HepG2 (cell line): ENCODE results near the gene ABCD2. TPM values are rescaled to one million over a fixed set of nuclear protein-coding genes. Genes with fewer than 3 reads are reported as not detected.

Source experiments
- ATAC-seq: fragments of 200-7000 bp; cut with Tn5 transposase; 3 replicates; pipeline ENCODE4 v1.9.1; 2020; ENCODE audit warnings: mild to moderate bottlenecking, moderate library complexity
- BruUV-seq: library from RNA; stranded (reverse); fragments of 400-500 nt; replicated peaks from 2 replicates; lab custom pipeline; 2021; lab: Mats Ljungman, UMichigan
- CTCF ChIA-PET: fragments of 300-600 bp; formaldehyde crosslinking; extraction: SDS; loops from one replicate; lab custom pipeline; 2021; ENCODE audit warnings: low total read pairs, inconsistent platforms, low intra/inter-chr PET ratio; lab: Yijun Ruan, JAX
- POLR2A ChIA-PET: fragments of 350-600 bp; sonication (Branson Sonifier 250); formaldehyde crosslinking; loops from one replicate; lab custom pipeline; 2020; ENCODE audit warnings: antibody characterized with exemption, inconsistent platforms; lab: Yijun Ruan, JAX
- DNase-seq: peaks from one replicate; pipeline ENCODE4 v3.0.0-alpha.2; 2015; ENCODE audit warnings: low spot score
- FAIRE-seq: peaks from 3 replicates; lab custom pipeline; 2011; peaks lifted over from hg19 to GRCh38; lab: Jason Lieb, UNC
- H2AFZ ChIP-seq: one replicate; pipeline ENCODE4 v1.6.1; 2011; ENCODE audit warnings: low read length, inconsistent platforms
- H3K27ac ChIP-seq: fragments of 300-600 bp; 3 replicates; pipeline ENCODE4 v1.8.0; 2011; ENCODE audit warnings: mixed run types, mild to moderate bottlenecking, mixed read lengths, low read length, inconsistent platforms; ENCODE audit not compliant: insufficient read depth; ENCODE audit errors: extremely low read length
- H3K27me3 ChIP-seq, 2 experiments: fragments of 200-600 bp in 1 of 2; 2 replicates in 1 of 2; 3 replicates in 1 of 2; pipeline versions ENCODE4 v1.6.0 to v1.8.0; 2011; ENCODE audit warnings: low read length in 2 of 2, mild to moderate bottlenecking in 2 of 2, moderate library complexity in 2 of 2, inconsistent platforms in 1 of 2; ENCODE audit not compliant: insufficient read depth in 2 of 2, control insufficient read depth in 1 of 2
- H3K36me3 ChIP-seq, 2 experiments: fragments of 200-600 bp in 1 of 2; replicated peaks in 1 of 2; 2 replicates in 1 of 2; 3 replicates in 1 of 2; pipeline versions ENCODE4 v1.5.1 to v1.8.0; 2011; ENCODE audit warnings: low read length in 2 of 2, inconsistent platforms in 1 of 2; ENCODE audit not compliant: insufficient read depth in 2 of 2, control insufficient read depth in 1 of 2
- H3K4me1 ChIP-seq: 2 replicates; pipeline ENCODE4 v1.5.1; 2012; ENCODE audit warnings: low read length, inconsistent platforms; ENCODE audit not compliant: insufficient read depth
- H3K4me2 ChIP-seq: 2 replicates; pipeline ENCODE4 v1.6.0; 2011; ENCODE audit warnings: low read depth, low read length, inconsistent platforms
- H3K4me3 ChIP-seq, 3 experiments: fragments of 200-600 bp in 1 of 3; sonication (generic), shearing (Covaris generic) in 1 of 3; replicated peaks in 1 of 3; 2 replicates each; pipeline ENCODE4 v1.5.1; 2011 to 2016; ENCODE audit warnings: low read length in 3 of 3, inconsistent platforms in 2 of 3, low read depth in 2 of 3, mild to moderate bottlenecking in 2 of 3, control low read depth in 1 of 3, mixed read lengths in 1 of 3; ENCODE audit not compliant: insufficient read depth in 1 of 3
- H3K79me2 ChIP-seq: one replicate; pipeline ENCODE4 v1.6.1; 2011; ENCODE audit warnings: low read length, inconsistent platforms; ENCODE audit not compliant: insufficient read depth
- H3K9ac ChIP-seq: 2 replicates; pipeline ENCODE4 v1.6.0; 2011; ENCODE audit warnings: mild to moderate bottlenecking, low read depth, low read length, inconsistent platforms; ENCODE audit not compliant: insufficient read depth
- H3K9me3 ChIP-seq: 2 replicates; pipeline ENCODE4 v1.5.1; 2012; ENCODE audit warnings: mild to moderate bottlenecking, low read length
- H4K20me1 ChIP-seq: 2 replicates; pipeline ENCODE4 v1.6.0; 2011; ENCODE audit warnings: inconsistent platforms, mild to moderate bottlenecking, low read length, moderate library complexity; ENCODE audit not compliant: insufficient read depth
- ATM ChIP-seq: fragments of 450-650 bp; IDR thresholded peaks from 2 replicates; pipeline ENCODE4 v1.7.1; 2017; ENCODE audit warnings: mild to moderate bottlenecking, borderline replicate concordance
- BCL6 ChIP-seq: IDR thresholded peaks from 2 replicates; pipeline ENCODE4 v1.6.1; 2016; ENCODE audit warnings: missing genetic modification reagents, missing compliant biosample characterization
- FOXO1 ChIP-seq: sonication (generic); formaldehyde crosslinking; IDR thresholded peaks from 2 replicates; pipeline ENCODE4 v1.4.0; 2020; ENCODE audit warnings: missing genetic modification reagents
- KLF11 ChIP-seq: IDR thresholded peaks from 2 replicates; pipeline ENCODE4 v1.6.1; 2016; ENCODE audit warnings: missing compliant biosample characterization
- MAZ ChIP-seq, 2 experiments: sonication (generic) in 1 of 2; formaldehyde crosslinking in 1 of 2; IDR thresholded peaks; 2 replicates each; pipeline versions ENCODE4 v1.5.0 to v1.6.1; 2012 to 2020; ENCODE audit warnings: low read depth in 2 of 2, mild to moderate bottlenecking in 2 of 2, borderline replicate concordance in 1 of 2, improper control_type of control experiment in 1 of 2, low read length in 1 of 2, missing genetic modification reagents in 1 of 2, moderate library complexity in 1 of 2
- NR2F6 ChIP-seq, 2 experiments: IDR thresholded peaks; 2 replicates each; pipeline ENCODE4 v1.6.1; 2016; ENCODE audit warnings: antibody characterized with exemption in 1 of 2, mild to moderate bottlenecking in 1 of 2
- PHF8 ChIP-seq: sonication (generic); formaldehyde crosslinking; IDR thresholded peaks from 2 replicates; pipeline ENCODE4 v1.5.0; 2020; ENCODE audit warnings: missing genetic modification reagents
- PTBP1 ChIP-seq: fragments of 200-400 bp; formaldehyde crosslinking; IDR thresholded peaks from 2 replicates; pipeline ENCODE4 v1.6.1; 2018; ENCODE audit warnings: low read length, low read depth; ENCODE audit not compliant: poor library complexity, severe bottlenecking
- SCMH1 ChIP-seq: sonication (generic); formaldehyde crosslinking; IDR thresholded peaks from 2 replicates; pipeline ENCODE4 v1.9.0; 2021; ENCODE audit warnings: missing genetic modification reagents, mild to moderate bottlenecking, borderline replicate concordance
- SIX4 ChIP-seq: sonication (generic); formaldehyde crosslinking; IDR thresholded peaks from 2 replicates; pipeline ENCODE4 v1.4.0; 2020; ENCODE audit warnings: missing genetic modification reagents
- SMARCC2 ChIP-seq: fragments of 450-650 bp; IDR thresholded peaks from 2 replicates; pipeline ENCODE4 v1.6.1; 2017; ENCODE audit warnings: antibody characterized with exemption, mild to moderate bottlenecking
- ZNF556 ChIP-seq: sonication (generic); formaldehyde crosslinking; IDR thresholded peaks from 2 replicates; pipeline ENCODE4 v1.4.0; 2020; ENCODE audit warnings: mild to moderate bottlenecking, missing genetic modification reagents, borderline replicate concordance
- ZNF709 ChIP-seq: sonication (generic); formaldehyde crosslinking; IDR thresholded peaks from 2 replicates; pipeline ENCODE4 v1.5.0; 2020; ENCODE audit warnings: mild to moderate bottlenecking, missing genetic modification reagents
- ZNF710 ChIP-seq: sonication (generic); formaldehyde crosslinking; IDR thresholded peaks from 2 replicates; pipeline ENCODE4 v1.5.0; 2020; ENCODE audit warnings: mild to moderate bottlenecking, missing genetic modification reagents, borderline replicate concordance
- ZNF773 ChIP-seq: sonication (generic); formaldehyde crosslinking; IDR thresholded peaks from 2 replicates; pipeline ENCODE4 v1.4.0; 2020; ENCODE audit warnings: missing genetic modification reagents, borderline replicate concordance
- WGBS: methylation state at CpG from one replicate; pipeline ENCODE4 v1.1.6; 2017; ENCODE audit warnings: low lambda C conversion rate; 5-methylcytosine and 5-hydroxymethylcytosine counted together
- in situ Hi-C: cut with HindIII; loops from 2 replicates; pipeline ENCODE4 v1.10.0; 2017; ENCODE audit warnings: low pct_unique_long_range_greater_than_20kb; ENCODE audit not compliant: extremely low pct_ligation_motif_present
- intact Hi-C: fragments of 100-400 bp; cut with micrococcal nuclease; formaldehyde crosslinking; loops from one replicate; pipeline ENCODE4 v1.10.0; 2022; ENCODE audit not compliant: unreplicated experiment
- polyA plus RNA-seq, 8 experiments: library from polyadenylated mRNA; depleted of rRNA in 3 of 8; stranded (reverse) in 7 of 8; unstranded in 1 of 8; fragments of >200 nt; fragmentation: Illumina TruSeq in 4 of 8; extraction: Trizol in 4 of 8; gene quantifications; 2 replicates each; pipeline versions ENCODE4 v1.2.1 to v1.2.3, GENCODE V29; 2011 to 2016; ENCODE audit warnings: low read depth in 4 of 8, missing spikeins in 1 of 8, mixed read lengths in 1 of 8; ENCODE audit not compliant: insufficient read depth in 1 of 8
- total RNA-seq, 5 experiments: library from RNA; depleted of rRNA; stranded (reverse); fragments of >200 nt; fragmentation: Illumina TruSeq; extraction: Trizol; gene quantifications; 2 replicates each; pipeline ENCODE4 v1.2.3, GENCODE V29; 2016; ENCODE audit warnings: low read depth in 1 of 5
- TF ChIP-seq, protein P1 (sequence below): sonication (generic); formaldehyde crosslinking; IDR thresholded peaks from 2 replicates; pipeline ENCODE4 v1.5.0; 2020; ENCODE audit warnings: mild to moderate bottlenecking, missing genetic modification reagents, borderline replicate concordance

ABCD2 gene
- total and polyA plus RNA-seq, 2 of the 13 experiments (the other 11 are each of a cell fraction or from before 2014, with no cell fraction given): not detected

DNA sequence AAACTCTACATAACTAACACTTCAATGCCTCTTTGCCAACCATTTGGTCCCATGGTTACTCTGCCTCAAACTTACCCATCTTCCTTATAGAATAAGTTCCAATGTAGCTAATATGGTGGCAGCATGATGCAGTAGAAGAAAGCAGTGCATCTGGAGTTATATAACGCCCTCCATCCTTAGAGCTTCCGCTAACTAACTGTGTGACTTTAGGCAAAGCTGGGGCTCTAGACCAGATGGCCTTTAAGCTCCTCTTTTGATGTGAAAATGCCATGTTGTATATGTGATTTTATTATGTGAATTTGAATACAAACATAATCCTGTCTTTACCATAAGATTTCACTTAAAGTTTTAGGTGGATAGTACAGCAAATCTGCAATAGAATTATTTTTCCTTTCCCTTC is 6.1 kb downstream of the ABCD2 start:
- WGBS: 51% methylated on average over 2 of the region's 2 CpGs
- no peaks in the 10 kb centered on the region for H3K79me2 ChIP-seq
- DNase-seq (no peak), ATAC-seq (no peak), FAIRE-seq (no peak)
- no peaks in the 10 kb centered on the region for H3K36me3 ChIP-seq
- H3K4me1 ChIP-seq: no peaks in the 10 kb centered on the region
- BruUV-seq: no TSS peak
- H2AFZ ChIP-seq: no peak overlapping the region
- ChIA-PET POLR2A (no interaction called here), CTCF (no interaction called here)
- in situ Hi-C loops (no loop called here), intact Hi-C loops (no loop called here)
- no peak overlapping the region for H3K4me3 ChIP-seq
- H3K4me2 ChIP-seq: no peak overlapping the region
- H3K9me3 ChIP-seq: no peaks in the 10 kb centered on the region
- H4K20me1 ChIP-seq: no peaks in the 10 kb centered on the region
- no peak overlapping the region for H3K27ac ChIP-seq
- H3K27me3 ChIP-seq: no peaks in the 10 kb centered on the region; a peak in 1 of 5 replicates
- no peak overlapping the region for H3K9ac ChIP-seq
- TF ChIP-seq ZNF710 (CRISPR knock-in tag): no peak
- TF ChIP-seq ZNF773 (CRISPR knock-in tag): no peak
- no peak for TF ChIP-seq PHF8 (CRISPR knock-in tag)
- no peak for TF ChIP-seq SIX4 (CRISPR knock-in tag)
- no peak for TF ChIP-seq MAZ (IDR thresholded peaks at IDR 0.05; ENCODE audit: borderline replicate concordance, low read depth, low read length)
- no peak for TF ChIP-seq MAZ (CRISPR knock-in tag; IDR thresholded peaks at IDR 0.05; ENCODE audit: low read depth)
- TF ChIP-seq BCL6 (CRISPR knock-in tag): no peak
- no peak for TF ChIP-seq FOXO1 (CRISPR knock-in tag)
- TF ChIP-seq, protein P1, sequence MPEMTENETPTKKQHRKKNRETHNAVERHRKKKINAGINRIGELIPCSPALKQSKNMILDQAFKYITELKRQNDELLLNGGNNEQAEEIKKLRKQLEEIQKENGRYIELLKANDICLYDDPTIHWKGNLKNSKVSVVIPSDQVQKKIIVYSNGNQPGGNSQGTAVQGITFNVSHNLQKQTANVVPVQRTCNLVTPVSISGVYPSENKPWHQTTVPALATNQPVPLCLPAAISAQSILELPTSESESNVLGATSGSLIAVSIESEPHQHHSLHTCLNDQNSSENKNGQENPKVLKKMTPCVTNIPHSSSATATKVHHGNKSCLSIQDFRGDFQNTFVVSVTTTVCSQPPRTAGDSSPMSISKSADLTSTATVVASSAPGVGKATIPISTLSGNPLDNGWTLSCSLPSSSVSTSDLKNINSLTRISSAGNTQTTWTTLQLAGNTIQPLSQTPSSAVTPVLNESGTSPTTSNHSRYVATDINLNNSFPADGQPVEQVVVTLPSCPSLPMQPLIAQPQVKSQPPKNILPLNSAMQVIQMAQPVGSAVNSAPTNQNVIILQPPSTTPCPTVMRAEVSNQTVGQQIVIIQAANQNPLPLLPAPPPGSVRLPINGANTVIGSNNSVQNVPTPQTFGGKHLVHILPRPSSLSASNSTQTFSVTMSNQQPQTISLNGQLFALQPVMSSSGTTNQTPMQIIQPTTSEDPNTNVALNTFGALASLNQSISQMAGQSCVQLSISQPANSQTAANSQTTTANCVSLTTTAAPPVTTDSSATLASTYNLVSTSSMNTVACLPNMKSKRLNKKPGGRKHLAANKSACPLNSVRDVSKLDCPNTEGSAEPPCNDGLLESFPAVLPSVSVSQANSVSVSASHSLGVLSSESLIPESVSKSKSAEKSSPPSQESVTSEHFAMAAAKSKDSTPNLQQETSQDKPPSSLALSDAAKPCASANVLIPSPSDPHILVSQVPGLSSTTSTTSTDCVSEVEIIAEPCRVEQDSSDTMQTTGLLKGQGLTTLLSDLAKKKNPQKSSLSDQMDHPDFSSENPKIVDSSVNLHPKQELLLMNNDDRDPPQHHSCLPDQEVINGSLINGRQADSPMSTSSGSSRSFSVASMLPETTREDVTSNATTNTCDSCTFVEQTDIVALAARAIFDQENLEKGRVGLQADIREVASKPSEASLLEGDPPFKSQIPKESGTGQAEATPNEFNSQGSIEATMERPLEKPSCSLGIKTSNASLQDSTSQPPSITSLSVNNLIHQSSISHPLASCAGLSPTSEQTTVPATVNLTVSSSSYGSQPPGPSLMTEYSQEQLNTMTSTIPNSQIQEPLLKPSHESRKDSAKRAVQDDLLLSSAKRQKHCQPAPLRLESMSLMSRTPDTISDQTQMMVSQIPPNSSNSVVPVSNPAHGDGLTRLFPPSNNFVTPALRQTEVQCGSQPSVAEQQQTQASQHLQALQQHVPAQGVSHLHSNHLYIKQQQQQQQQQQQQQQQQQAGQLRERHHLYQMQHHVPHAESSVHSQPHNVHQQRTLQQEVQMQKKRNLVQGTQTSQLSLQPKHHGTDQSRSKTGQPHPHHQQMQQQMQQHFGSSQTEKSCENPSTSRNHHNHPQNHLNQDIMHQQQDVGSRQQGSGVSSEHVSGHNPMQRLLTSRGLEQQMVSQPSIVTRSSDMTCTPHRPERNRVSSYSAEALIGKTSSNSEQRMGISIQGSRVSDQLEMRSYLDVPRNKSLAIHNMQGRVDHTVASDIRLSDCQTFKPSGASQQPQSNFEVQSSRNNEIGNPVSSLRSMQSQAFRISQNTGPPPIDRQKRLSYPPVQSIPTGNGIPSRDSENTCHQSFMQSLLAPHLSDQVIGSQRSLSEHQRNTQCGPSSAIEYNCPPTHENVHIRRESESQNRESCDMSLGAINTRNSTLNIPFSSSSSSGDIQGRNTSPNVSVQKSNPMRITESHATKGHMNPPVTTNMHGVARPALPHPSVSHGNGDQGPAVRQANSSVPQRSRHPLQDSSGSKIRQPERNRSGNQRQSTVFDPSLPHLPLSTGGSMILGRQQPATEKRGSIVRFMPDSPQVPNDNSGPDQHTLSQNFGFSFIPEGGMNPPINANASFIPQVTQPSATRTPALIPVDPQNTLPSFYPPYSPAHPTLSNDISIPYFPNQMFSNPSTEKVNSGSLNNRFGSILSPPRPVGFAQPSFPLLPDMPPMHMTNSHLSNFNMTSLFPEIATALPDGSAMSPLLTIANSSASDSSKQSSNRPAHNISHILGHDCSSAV (CRISPR knock-in tag): no peak
- no peak for TF ChIP-seq ATM
- TF ChIP-seq ZNF709 (CRISPR knock-in tag): no peak
- TF ChIP-seq SCMH1 (CRISPR knock-in tag): no peak
- TF ChIP-seq KLF11 (CRISPR knock-in tag): no peak
- no peak for TF ChIP-seq NR2F6 (IDR thresholded peaks at IDR 0.05)
- no peak for TF ChIP-seq NR2F6 (CRISPR knock-in tag; IDR thresholded peaks at IDR 0.05)
- TF ChIP-seq SMARCC2: no peak
- no peak for TF ChIP-seq ZNF556
- no peak for TF ChIP-seq PTBP1
